ENCODE measurements around the gene DMXL2. TPM values are rescaled to one million over a fixed set of nuclear protein-coding genes. Genes with fewer than 3 reads are reported as not detected.

The DMXL2 gene
- total RNA-seq, 1 donor from 2014 or later = 55.2 TPM

Other genes with a start within 250 kb of the DMXL2 start
- gene SCG3, start 58.7 kb upstream of the DMXL2 start, total RNA-seq = 0.17 TPM
- 20.6 TPM for gene LYSMD2, start 114.9 kb upstream of the DMXL2 start, total RNA-seq
- 16.1 TPM for gene TMOD2, start 128.8 kb upstream of the DMXL2 start, total RNA-seq
- gene TMOD3, start 206.9 kb upstream of the DMXL2 start, total RNA-seq = 78.4 TPM

Measured in upper lobe of right lung (tissue), 1 donor.